GM12878 (cell line): ENCODE measurements around the gene KLHL7. TPM values are rescaled to one million over a fixed set of nuclear protein-coding genes. Genes with fewer than 3 reads are reported as not detected.

Source experiments
- ATAC-seq: fragments of 200-7000 bp; cut with Tn5 transposase; 3 replicates; pipeline ENCODE4 v1.9.1; 2020; ENCODE audit warnings: mild to moderate bottlenecking, moderate library complexity
- BruUV-seq: library from RNA; stranded (reverse); fragments of 400-500 nt; replicated peaks from 2 replicates; lab custom pipeline; 2021; lab: Mats Ljungman, UMichigan
- CTCF ChIA-PET: fragments of 300-600 bp; sonication (Branson Sonifier 250); formaldehyde crosslinking; extraction: SDS; loops from one replicate; lab custom pipeline; 2021; ENCODE audit warnings: inconsistent platforms; lab: Yijun Ruan, JAX
- POLR2A ChIA-PET: fragments of 350-600 bp; formaldehyde crosslinking; extraction: SDS; loops from one replicate; lab custom pipeline; 2021; ENCODE audit warnings: inconsistent platforms; lab: Charles Lee
- RAD21 ChIA-PET: fragments of 300-600 bp; sonication (Branson Sonifier 250); formaldehyde crosslinking; loops from one replicate; lab custom pipeline; 2023; ENCODE audit warnings: antibody characterized with exemption; ENCODE audit not compliant: unreplicated experiment; lab: Charles Lee
- SMC1A ChIA-PET: fragments of 300-600 bp; sonication (Branson Sonifier 250); formaldehyde crosslinking; loops from one replicate; lab custom pipeline; 2023; ENCODE audit not compliant: unreplicated experiment, uncharacterized antibody; lab: Charles Lee
- DNase-seq: peaks from one replicate; pipeline ENCODE4 v3.0.0-alpha.2; 2011; ENCODE audit warnings: low read depth, low spot score
- FAIRE-seq: peaks from 3 replicates; lab custom pipeline; 2011; peaks lifted over from hg19 to GRCh38; lab: Jason Lieb, UNC
- H2AFZ ChIP-seq: 2 replicates; pipeline ENCODE4 v1.6.0; 2011; ENCODE audit warnings: low read depth, low read length, control low read depth; ENCODE audit not compliant: control insufficient read depth
- H3K27ac ChIP-seq: 2 replicates; pipeline ENCODE4 v1.5.1; 2011; ENCODE audit warnings: control low read depth; ENCODE audit not compliant: control insufficient read depth, insufficient read depth
- H3K27me3 ChIP-seq, 2 experiments: replicated peaks in 1 of 2; 2 replicates each; pipeline versions ENCODE4 v1.6.0 to v1.6.1; 2011; ENCODE audit warnings: low read length in 1 of 2; ENCODE audit not compliant: control insufficient read depth in 2 of 2, insufficient read depth in 2 of 2
- H3K36me3 ChIP-seq, 2 experiments: 2 replicates each; pipeline ENCODE4 v1.5.1; 2011; ENCODE audit warnings: low read length in 1 of 2; ENCODE audit not compliant: control insufficient read depth in 2 of 2, insufficient read depth in 2 of 2
- H3K4me1 ChIP-seq: 2 replicates; pipeline ENCODE4 v1.6.1; 2011; ENCODE audit warnings: mild to moderate bottlenecking, low read length, moderate library complexity, mixed read lengths; ENCODE audit not compliant: control insufficient read depth, insufficient read depth
- H3K4me2 ChIP-seq: 2 replicates; pipeline ENCODE4 v1.6.0; 2011; ENCODE audit warnings: control low read depth; ENCODE audit not compliant: control insufficient read depth, insufficient read depth
- H3K4me3 ChIP-seq: fragments of 200-600 bp; sonication (generic); 2 replicates; pipeline ENCODE4 v1.5.1; 2016
- H3K79me2 ChIP-seq: 2 replicates; pipeline ENCODE4 v1.6.0; 2011; ENCODE audit warnings: low read length; ENCODE audit not compliant: control insufficient read depth, insufficient read depth
- H3K9ac ChIP-seq: 2 replicates; pipeline ENCODE4 v1.8.0; 2011; ENCODE audit warnings: low read length, control low read depth, mixed read lengths; ENCODE audit not compliant: control insufficient read depth, insufficient read depth
- H3K9me3 ChIP-seq: replicated peaks from 3 replicates; pipeline ENCODE4 v1.5.1; 2011; ENCODE audit warnings: mild to moderate bottlenecking, low read length; ENCODE audit not compliant: control insufficient read depth, insufficient read depth
- H4K20me1 ChIP-seq: 2 replicates; pipeline ENCODE4 v1.6.0; 2011; ENCODE audit not compliant: control insufficient read depth, insufficient read depth
- ASH2L ChIP-seq: fragments of 300-600, 200-600 bp; sonication (generic); IDR thresholded peaks from 2 replicates; pipeline ENCODE4 v1.6.1; 2017; ENCODE audit warnings: low read depth, mild to moderate bottlenecking, borderline replicate concordance
- BHLHE40 ChIP-seq, 2 experiments: fragments of 450-650 bp in 1 of 2; IDR thresholded peaks; 2 replicates each; pipeline ENCODE4 v1.6.1; 2011 to 2017; ENCODE audit warnings: low read depth in 2 of 2, borderline replicate concordance in 1 of 2, improper control_type of control experiment in 1 of 2, low read length in 1 of 2, mild to moderate bottlenecking in 1 of 2
- CBX5 ChIP-seq: sonication (generic); IDR thresholded peaks from 2 replicates; pipeline ENCODE4 v1.6.1; 2016; ENCODE audit warnings: low read depth, moderate library complexity, mild to moderate bottlenecking, inconsistent platforms
- CREB1 ChIP-seq: IDR thresholded peaks from 2 replicates; pipeline ENCODE4 v1.6.1; 2012; ENCODE audit warnings: low read depth, mild to moderate bottlenecking, inconsistent platforms
- E2F4 ChIP-seq: IDR thresholded peaks from 2 replicates; pipeline ENCODE4 v1.6.1; 2012; ENCODE audit warnings: low read depth, low read length, improper control_type of control experiment
- E2F8 ChIP-seq: fragments of 450-650 bp; IDR thresholded peaks from 2 replicates; pipeline ENCODE4 v1.6.1; 2018; ENCODE audit warnings: mild to moderate bottlenecking, low read depth, moderate library complexity; ENCODE audit not compliant: partially characterized antibody
- ELK1 ChIP-seq: IDR thresholded peaks from 2 replicates; pipeline ENCODE4 v1.6.1; 2012; ENCODE audit warnings: low read depth, low read length, improper control_type of control experiment
- GABPA ChIP-seq: IDR thresholded peaks from 2 replicates; pipeline ENCODE4 v1.6.1; 2014; ENCODE audit warnings: antibody characterized with exemption, low read depth, mild to moderate bottlenecking, inconsistent platforms
- MAX ChIP-seq: IDR thresholded peaks from 2 replicates; pipeline ENCODE4 v1.6.1; 2012; ENCODE audit warnings: low read depth, low read length, improper control_type of control experiment
- MTA2 ChIP-seq: fragments of 450-650 bp; IDR thresholded peaks from 2 replicates; pipeline ENCODE4 v1.6.1; 2016; ENCODE audit warnings: low read depth, mild to moderate bottlenecking, moderate library complexity
- NFXL1 ChIP-seq: fragments of 450-650 bp; IDR thresholded peaks from 2 replicates; pipeline ENCODE4 v1.6.1; 2017; ENCODE audit warnings: antibody characterized with exemption, mild to moderate bottlenecking, borderline replicate concordance
- NFYB ChIP-seq: IDR thresholded peaks from 2 replicates; pipeline ENCODE4 v1.6.1; 2011; ENCODE audit warnings: low read depth, mild to moderate bottlenecking, low read length, improper control_type of control experiment, moderate library complexity; ENCODE audit not compliant: insufficient read depth
- PKNOX1 ChIP-seq: fragments of 450-650 bp; IDR thresholded peaks from 2 replicates; pipeline ENCODE4 v1.6.1; 2016; ENCODE audit warnings: mild to moderate bottlenecking
- SMAD1 ChIP-seq: fragments of 450-650 bp; IDR thresholded peaks from 2 replicates; pipeline ENCODE4 v1.6.1; 2018; ENCODE audit warnings: mild to moderate bottlenecking, low read depth; ENCODE audit not compliant: partially characterized antibody
- SP1 ChIP-seq: IDR thresholded peaks from one replicate; pipeline ENCODE4 v1.6.1; 2011; ENCODE audit warnings: low read depth, low read length
- USF2 ChIP-seq: IDR thresholded peaks from 2 replicates; pipeline ENCODE4 v1.6.1; 2011; ENCODE audit warnings: low read depth, low read length, improper control_type of control experiment, borderline replicate concordance
- ZNF24 ChIP-seq: fragments of 450-650 bp; IDR thresholded peaks from 2 replicates; pipeline ENCODE4 v1.6.1; 2017; ENCODE audit warnings: antibody characterized with exemption, mild to moderate bottlenecking
- WGBS: methylation state at CpG from one replicate; pipeline ENCODE4 v1.1.6; 2016; ENCODE audit warnings: low lambda C conversion rate; ENCODE audit not compliant: insufficient replicate concordance, insufficient coverage; ENCODE audit errors: missing lambda C conversion rate; 5-methylcytosine and 5-hydroxymethylcytosine counted together
- in situ Hi-C: fragments of 300-500 bp; cut with MboI; formaldehyde crosslinking; loops from 9 replicates; pipeline ENCODE4 v1.14.3; 2018; ENCODE audit warnings: mixed read lengths
- intact Hi-C: fragments of 100-400 bp; cut with micrococcal nuclease; formaldehyde crosslinking; loops from one replicate; pipeline ENCODE4 v1.14.2; 2022; ENCODE audit not compliant: unreplicated experiment
- polyA plus RNA-seq, 11 experiments: library from polyadenylated mRNA; depleted of rRNA in 4 of 11; unstranded in 6 of 11; stranded (reverse) in 5 of 11; fragments of >200 nt; fragmentation: Nextera tagmentation in 4 of 11; fragmentation: Illumina TruSeq in 1 of 11; extraction: Ambion mirVana in 4 of 11; extraction: Trizol in 1 of 11; gene quantifications; 1 replicate in 1 of 11; 2 replicates in 10 of 11; pipeline versions ENCODE4 v1.2.1 to v1.2.3, GENCODE V29; 2011 to 2016; ENCODE audit warnings: inconsistent platforms in 2 of 11, missing spikeins in 2 of 11, low read depth in 1 of 11
- total RNA-seq, 4 experiments: library from RNA; depleted of rRNA in 3 of 4; stranded (reverse); fragments of >200 nt in 3 of 4; fragmentation: Illumina TruSeq in 1 of 4; extraction: Trizol in 1 of 4; gene quantifications; 2 replicates each; pipeline versions ENCODE4 v1.2.1 to v1.2.3, GENCODE V29; 2013 to 2021

Gene KLHL7
- total and polyA plus RNA-seq, 10 of the 15 experiments (the other 5 are each of a cell fraction or from before 2014, with no cell fraction given): 6.4 to 38.7 (median 20.9) TPM

- no peak for TF ChIP-seq ASH2L
- TF ChIP-seq PKNOX1: no peak
- no peak for TF ChIP-seq MTA2
- TF ChIP-seq ELK1: no peak
- no peak for TF ChIP-seq MAX
These were observed 30.0 kb upstream of the KLHL7 start (continued) for GRCh38 chr7:23075571-23075970.

GRCh38 chr7:23076772-23077171 lies 28.8 kb upstream of the KLHL7 start:
- no TSS peak for BruUV-seq
- H4K20me1 ChIP-seq: no peaks in the 10 kb centered on the region
- in situ Hi-C loops: no loop called here
- no peaks in the 10 kb centered on the region for H3K9me3 ChIP-seq
- H3K79me2 ChIP-seq: no peaks in the 10 kb centered on the region
- no peak overlapping the region for H2AFZ ChIP-seq
- 0% methylated on average over 3 of the region's 3 CpGs for WGBS
- RAD21 ChIA-PET: no interaction called here
- peaks cover 0 to 1% of the 10 kb centered on the region in 2 experiments; a peak in 1 of 4 replicates for H3K27me3 ChIP-seq
- H3K4me2 ChIP-seq: no peak overlapping the region
- ATAC-seq: no peak
- no peak overlapping the region for H3K9ac ChIP-seq
- CTCF ChIA-PET: no interaction called here
- H3K4me3 ChIP-seq: no peak overlapping the region
- SMC1A ChIA-PET: no interaction called here
- intact Hi-C loops: no loop called here
- POLR2A ChIA-PET: no interaction called here
- DNase-seq: no peak
- H3K27ac ChIP-seq: no peak overlapping the region
- H3K36me3 ChIP-seq: no peaks in the 10 kb centered on the region
- H3K4me1 ChIP-seq: no peaks in the 10 kb centered on the region
- FAIRE-seq: no peak
- TF ChIP-seq E2F4 (no peak), SMAD1 (no peak), E2F8 (no peak), BHLHE40 (IDR thresholded peaks at IDR 0.05; ENCODE audit: borderline replicate concordance in 1 of 2, low read depth in 2 of 2, low read length in 1 of 2) (no peak), ZNF24 (no peak), GABPA (no peak), CBX5 (no peak), CREB1 (no peak), USF2 (no peak), NFYB (no peak), SP1 (no peak), NFXL1 (no peak)
